NCI-H1092 treated with DMSO at 0.1 percent for 48 hours (cell line): ENCODE measurements around the gene NUDT16L1.

Experiments used
- DNase-seq: peaks from one replicate; lab custom pipeline; 2025; lab: John Stamatoyannopoulos, UW

The NUDT16L1 gene

DNA sequence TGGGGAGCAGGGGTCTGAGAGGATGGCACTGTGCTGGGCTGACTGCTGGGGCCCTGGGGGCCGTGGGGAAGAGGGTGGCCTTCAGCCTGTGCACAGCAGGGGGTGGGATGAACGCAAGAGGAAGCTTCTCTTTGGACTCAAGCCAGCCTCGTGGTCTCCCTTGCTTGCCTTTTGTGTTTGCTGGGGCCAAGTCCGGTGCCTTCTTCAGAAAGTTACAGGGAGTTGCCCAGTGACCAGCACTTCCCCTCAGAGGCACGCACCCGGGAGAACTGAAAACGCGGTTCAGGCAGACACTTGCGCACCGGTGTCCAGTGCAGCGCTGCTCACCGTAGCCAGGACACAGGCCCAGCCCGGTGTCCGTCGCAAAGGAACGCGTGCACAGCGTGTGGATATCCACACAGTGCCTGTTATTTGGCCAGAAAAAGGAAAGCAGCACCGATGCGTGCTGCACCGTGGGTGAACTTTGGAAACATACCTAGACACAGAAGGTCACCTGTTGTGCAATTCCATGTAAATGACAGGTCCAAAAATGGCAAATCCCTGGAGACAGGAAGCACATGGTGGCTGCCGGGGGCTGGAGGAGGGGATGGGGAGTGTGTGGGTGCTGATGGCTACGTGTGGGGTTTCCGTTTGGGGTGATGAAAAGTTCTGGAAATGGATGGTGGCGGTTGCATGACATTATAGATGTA, 29.4 kb upstream of the NUDT16L1 start:
- DNase-seq = peak; percentile 32

DNA sequence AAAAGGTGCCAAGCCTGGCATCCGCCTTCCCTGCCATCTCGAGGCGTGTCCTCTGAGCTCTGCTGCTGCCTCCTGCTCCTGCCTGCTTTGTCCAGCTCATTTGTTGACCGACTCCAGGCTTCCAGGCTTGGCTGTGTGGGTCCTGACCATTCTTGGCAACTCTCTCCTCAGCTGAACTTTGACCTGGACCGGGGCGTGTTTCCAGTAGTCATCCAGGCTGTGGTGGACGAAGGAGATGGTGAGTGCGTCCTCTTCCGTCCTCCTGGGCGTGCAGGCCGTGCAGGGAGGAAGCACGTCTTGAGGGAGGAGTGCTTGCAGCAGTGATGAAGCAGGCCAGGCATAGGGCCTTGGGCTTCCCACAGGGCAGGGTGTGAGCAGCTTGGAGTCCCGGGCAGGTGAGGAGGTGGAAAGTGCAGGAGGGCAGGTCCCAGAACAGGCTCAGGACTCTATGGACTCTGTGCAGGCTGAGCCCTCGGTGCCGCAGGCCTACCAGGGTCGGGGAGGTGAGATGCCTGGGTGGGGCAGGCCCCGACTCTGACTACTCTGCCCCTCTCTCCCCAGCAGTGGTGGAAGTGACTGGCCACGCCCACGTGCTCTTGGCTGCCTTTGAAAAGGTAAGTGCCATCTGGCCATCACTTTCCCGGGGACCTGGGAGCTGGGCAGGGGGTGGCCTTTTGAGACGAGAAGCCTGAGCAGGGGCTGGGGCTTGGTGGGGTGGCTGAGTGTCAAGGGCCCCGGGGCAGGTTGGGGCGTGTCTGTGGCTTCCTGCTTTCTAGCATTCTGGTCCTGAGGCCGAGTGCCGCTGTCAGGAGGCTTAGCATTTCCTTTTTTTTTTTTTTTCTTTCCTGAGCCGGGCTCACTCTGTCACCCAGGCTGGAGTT, 28.6 kb upstream of the NUDT16L1 start:
- no peak for DNase-seq

GRCh38 chr16:4666537-4667202, 26.7 kb upstream of the NUDT16L1 start:
- DNase-seq = no peak

DNA sequence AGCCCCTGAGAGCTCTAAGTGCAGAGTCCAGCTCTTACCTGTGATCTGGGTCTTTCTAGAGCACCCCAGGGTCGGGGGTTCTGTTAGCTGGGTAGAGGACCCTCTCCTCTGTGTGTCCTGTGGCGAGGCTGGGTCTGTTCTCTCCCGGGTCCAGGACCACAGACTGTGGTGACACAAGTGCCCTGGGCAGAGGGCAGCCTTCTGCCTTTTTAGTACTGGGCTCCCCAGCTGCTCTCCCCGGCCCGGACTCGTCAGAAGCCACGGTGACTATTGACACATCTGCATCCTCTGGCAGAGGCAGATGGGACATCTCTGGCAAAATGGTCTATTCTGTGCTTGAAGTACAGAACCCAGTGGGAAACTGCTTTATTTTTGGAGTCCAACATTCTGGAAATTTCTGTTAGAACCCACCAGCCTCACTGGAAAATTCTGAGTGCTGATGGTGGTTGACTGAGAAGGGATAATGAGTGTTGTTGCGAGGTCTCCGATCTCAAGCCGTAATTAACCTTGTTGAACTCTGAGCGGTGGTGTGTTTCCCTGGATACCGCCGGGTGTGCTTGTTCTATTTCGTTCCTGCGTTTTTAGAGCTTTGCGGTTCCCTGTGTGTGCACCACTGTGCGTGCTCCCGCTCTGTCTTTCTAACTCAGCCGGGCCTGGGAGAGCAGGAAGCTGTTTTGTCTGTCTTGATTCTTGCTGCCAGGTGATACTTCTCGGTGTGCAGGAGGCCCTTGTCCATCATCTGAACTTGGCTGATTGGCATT, 26.0 kb upstream of the NUDT16L1 start:
- DNase-seq = peak; percentile 43

GRCh38 chr16:4668313-4668960, 24.9 kb upstream of the NUDT16L1 start:
- no peak for DNase-seq

GRCh38 chr16:4673387-4674046, 19.8 kb upstream of the NUDT16L1 start:
- no peak for DNase-seq

GRCh38 chr16:4674926-4675530, 18.3 kb upstream of the NUDT16L1 start:
- no peak for DNase-seq

DNA sequence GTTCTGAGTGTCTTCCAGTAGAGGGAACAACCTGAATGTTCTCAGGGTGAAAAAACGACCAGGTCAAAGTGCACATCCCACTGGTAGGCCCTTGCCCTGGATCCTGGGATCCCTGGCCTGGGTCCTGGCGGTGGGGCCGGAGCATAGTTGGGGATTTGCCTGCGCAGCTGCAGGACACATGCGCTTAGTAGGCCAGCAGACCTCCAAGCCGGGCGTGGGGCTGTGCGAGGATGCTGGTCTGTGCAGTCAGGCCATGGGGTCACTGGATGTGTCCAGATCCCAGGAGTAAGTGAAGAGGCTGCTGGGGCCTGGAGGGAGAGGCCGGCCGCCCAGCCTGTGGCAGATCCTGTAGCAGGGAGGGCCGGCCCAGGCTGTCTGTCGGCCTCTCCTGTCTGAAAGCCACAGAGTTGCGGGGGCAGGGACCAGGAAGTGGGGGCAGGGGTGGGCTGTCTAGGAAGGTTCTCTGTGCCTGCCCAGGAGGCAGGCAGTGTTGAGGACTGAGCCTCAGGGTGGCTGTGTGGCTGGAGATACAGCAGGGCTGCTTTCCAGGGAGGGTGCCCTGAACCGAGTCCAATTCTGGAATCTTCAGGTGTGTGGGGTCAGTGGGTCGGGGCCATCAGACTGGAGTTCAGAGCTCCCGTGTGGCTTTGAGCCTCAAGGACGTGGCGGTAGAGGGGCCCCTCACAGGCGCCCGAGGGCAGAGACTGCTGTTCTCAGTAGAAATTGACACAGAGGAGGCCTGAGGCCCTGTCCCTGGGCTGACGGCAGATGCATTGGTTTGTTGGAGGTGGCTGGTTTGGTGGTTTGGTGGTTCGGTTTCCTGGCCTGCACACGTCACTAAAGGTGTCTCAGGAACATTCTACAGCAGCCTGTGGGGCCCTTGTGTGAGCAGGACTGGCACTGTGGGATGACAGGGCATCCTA, 17.2 kb upstream of the NUDT16L1 start:
- no peak for DNase-seq

- DNase-seq = no peak
Measured at GRCh38 chr16:4676831-4677230, 16.5 kb upstream of the NUDT16L1 start.

GRCh38 chr16:4677390-4677789, 16.0 kb upstream of the NUDT16L1 start:
- peak; percentile 7 for DNase-seq

DNA sequence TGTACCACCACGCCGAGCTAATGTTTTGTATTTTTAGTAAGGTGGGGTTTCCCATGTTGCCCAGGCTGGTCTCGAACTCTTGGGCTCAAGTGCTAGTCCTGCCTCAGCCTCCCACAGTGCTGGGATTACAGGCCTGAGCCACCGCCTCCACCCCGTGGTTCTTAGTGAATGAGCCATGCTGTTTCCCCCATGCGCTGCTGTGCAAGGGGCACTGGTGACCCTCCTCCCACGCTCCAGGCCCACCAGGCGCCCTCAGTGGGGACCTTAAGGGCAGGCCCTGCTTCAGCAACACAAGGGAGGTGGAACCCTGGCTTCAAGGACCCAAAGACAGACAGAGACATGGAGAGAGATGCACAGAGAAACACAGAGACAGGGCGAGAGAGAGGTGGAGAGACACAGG, 15.4 kb upstream of the NUDT16L1 start:
- DNase-seq = no peak

DNA sequence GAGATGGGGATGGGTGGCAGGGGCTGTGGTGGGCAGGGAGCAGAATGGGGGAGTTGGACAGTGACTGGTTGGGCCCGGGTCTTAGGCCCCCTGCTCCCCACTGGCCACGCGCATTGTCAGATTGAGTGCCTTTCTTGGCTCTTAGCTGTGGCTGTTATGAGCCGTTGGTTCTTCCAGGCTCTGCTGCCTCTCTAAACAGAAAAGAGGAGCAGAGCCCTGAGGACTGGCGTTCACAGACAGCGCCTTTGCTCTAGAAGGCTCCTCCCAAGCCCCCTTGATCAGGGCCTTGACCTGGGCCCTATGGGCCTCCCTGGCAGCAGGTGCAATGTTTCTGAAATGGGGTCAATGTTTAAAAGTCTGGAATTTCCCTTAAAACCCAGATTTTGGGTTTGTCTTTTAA, 14.8 kb upstream of the NUDT16L1 start:
- peak; percentile 48 for DNase-seq

DNA sequence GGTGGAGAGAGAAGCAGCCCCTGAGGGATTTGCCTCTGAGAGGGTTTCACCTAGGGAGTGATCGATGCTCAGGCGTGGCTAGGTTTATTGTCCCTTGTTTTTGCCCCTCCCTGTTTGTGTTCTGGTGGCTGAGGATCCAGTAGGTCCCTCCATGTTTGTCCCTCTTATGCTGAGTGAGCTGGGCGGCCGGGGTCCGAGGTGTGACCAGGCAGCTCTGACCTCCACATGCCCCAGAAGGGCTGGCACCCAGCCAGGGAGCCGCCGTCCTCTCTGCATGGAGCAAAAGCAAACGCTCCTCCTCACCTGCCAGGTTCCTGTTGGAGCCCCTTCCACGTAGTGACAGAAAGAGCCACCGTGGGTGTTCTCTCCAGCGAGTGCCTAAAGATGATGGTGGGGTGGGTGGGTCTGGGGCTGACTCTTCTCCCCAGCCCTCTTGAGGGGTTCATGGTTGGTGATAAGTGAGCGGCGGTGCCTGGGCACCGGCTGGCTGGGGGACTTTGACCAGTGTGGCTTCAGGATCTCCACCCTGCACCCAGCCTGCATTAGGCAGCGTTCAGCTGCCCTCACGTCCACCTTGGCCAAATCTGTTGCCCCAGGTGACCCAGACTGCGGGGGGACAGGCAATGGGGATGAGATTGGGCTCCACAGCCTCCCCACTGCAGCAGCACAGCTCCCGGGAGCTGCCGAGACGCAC, 14.1 kb upstream of the NUDT16L1 start:
- peak; percentile 87 for DNase-seq

GRCh38 chr16:4679850-4680636, 13.3 kb upstream of the NUDT16L1 start:
- DNase-seq = peak; percentile 45

GRCh38 chr16:4680673-4681470, 12.5 kb upstream of the NUDT16L1 start:
- no peak for DNase-seq

GRCh38 chr16:4681471-4682083, 11.8 kb upstream of the NUDT16L1 start:
- no peak for DNase-seq
